ENCODE results near the gene CERS6.

CERS6 gene

GRCh38 chr2:168666339-168666738 is 210.3 kb downstream of the CERS6 start:
- no peak for DNase-seq (ENCODE audit: low read depth)
- no peak overlapping the region for H3K4me3 ChIP-seq (ENCODE audit: control insufficient read depth, low read depth, low read length)
- TF ChIP-seq CTCF (IDR thresholded peaks at IDR 0.05; ENCODE audit: control insufficient read depth, insufficient read depth, low read depth, low read length, missing control alignments) = no peak

DNA sequence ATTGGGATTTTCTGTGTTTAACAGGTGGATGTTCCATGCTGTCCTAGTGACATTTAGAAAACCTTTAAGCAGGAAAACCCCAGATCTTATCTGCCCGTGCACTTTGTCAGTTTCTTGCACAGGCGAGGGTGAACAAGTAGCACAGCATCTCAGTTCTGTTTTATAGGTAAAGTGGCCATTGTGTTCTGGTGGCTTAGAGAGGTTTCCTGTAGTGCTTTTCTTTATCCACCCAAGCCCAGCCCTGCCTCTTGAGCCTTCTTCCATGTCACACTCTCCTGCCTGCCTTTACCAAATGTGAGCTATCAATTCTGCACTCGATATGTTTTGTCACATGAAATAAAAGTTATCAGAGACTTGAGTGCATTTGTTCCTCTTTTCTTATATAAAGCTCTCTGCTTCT is 211.1 kb downstream of the CERS6 start:
- H3K4me3 ChIP-seq (ENCODE audit: control insufficient read depth, low read depth, low read length) = no peak overlapping the region
- DNase-seq (ENCODE audit: low read depth) = no peak
- TF ChIP-seq CTCF (IDR thresholded peaks at IDR 0.05; ENCODE audit: control insufficient read depth, insufficient read depth, low read depth, low read length, missing control alignments) = no peak

- TF ChIP-seq CTCF (IDR thresholded peaks at IDR 0.05; ENCODE audit: control insufficient read depth, insufficient read depth, low read depth, low read length, missing control alignments) = no peak
- H3K4me3 ChIP-seq (ENCODE audit: control insufficient read depth, low read depth, low read length) = no peak overlapping the region
- DNase-seq (ENCODE audit: low read depth) = no peak
Measured at GRCh38 chr2:168669151-168669550, 213.1 kb downstream of the CERS6 start.

DNA sequence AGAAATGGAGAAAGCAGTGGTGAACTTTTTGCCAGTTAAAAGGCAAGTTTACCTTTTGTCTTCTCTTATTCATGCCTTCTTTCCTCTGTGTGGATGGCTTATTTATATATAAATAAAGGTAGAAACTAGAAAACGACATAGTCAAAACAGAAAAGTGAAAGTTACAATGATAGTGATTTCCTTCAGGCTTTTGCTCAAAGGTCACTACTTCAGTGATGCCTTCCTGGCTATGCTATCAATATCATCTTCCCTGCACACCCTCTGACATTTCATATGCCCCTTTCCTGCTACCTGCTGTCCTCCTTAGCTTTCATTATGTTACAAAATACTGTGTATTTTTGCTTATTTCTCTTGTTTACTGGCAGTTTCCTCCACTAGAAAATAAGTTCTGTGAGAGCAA is 214.4 kb downstream of the CERS6 start:
- DNase-seq (ENCODE audit: low read depth) = no peak
- no peak for TF ChIP-seq CTCF (IDR thresholded peaks at IDR 0.05; ENCODE audit: control insufficient read depth, insufficient read depth, low read depth, low read length, missing control alignments)
- H3K4me3 ChIP-seq (ENCODE audit: control insufficient read depth, low read depth, low read length) = no peak overlapping the region

- no peak overlapping the region for H3K4me3 ChIP-seq (ENCODE audit: control insufficient read depth, low read depth, low read length)
- no peak for TF ChIP-seq CTCF (IDR thresholded peaks at IDR 0.05; ENCODE audit: control insufficient read depth, insufficient read depth, low read depth, low read length, missing control alignments)
- DNase-seq (ENCODE audit: low read depth) = no peak
Measured at GRCh38 chr2:168671932-168672331, 215.9 kb downstream of the CERS6 start.

DNA sequence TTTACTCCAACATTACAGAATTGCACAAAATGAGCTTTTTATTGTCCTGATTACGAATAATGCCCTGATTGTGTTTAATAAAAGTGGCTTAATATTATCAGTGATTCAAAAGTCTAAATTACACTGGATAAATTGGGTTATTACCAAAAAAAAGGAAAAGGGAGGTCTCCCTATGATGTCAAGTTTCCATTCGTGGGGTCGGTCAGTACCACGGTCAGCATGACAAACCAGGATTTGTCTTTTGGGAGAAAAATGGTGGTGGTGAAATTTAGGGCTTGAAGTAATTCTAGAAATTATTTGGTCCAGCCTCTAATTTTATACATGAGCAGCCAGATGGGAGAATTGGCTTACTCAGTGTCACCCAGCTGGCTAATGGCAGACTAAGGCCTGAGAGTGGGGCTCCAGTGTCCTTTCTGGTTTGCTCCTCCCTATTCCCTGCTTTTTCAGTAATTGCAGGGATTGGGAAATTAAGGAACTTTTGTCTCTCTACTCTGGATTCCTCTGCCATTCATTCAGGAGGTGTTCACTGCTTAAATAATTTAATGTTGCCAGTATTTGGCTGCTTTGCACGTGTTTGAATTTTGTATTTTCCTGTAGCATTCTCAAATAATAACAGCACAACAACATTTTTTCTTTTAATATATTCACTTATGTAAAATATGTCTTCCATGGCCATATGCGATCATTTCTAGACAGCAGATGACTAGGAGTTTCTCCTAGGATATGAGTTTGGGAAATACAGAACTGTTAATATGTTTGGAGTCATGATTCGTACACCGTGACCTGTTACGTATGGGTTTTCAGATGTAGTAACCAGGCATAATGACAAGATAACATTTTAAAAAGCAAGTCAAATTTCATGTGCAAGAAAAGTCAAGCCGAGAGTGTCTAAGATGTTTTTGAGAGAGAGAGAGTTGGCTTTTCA is 217.5 kb downstream of the CERS6 start:
- DNase-seq (ENCODE audit: low read depth) = no peak
- no peak for TF ChIP-seq CTCF (IDR thresholded peaks at IDR 0.05; ENCODE audit: control insufficient read depth, insufficient read depth, low read depth, low read length, missing control alignments)
- H3K4me3 ChIP-seq (ENCODE audit: control insufficient read depth, low read depth, low read length) = no peak overlapping the region
